ENCODE measurements around the gene ITGB1.

The ITGB1 gene

DNA sequence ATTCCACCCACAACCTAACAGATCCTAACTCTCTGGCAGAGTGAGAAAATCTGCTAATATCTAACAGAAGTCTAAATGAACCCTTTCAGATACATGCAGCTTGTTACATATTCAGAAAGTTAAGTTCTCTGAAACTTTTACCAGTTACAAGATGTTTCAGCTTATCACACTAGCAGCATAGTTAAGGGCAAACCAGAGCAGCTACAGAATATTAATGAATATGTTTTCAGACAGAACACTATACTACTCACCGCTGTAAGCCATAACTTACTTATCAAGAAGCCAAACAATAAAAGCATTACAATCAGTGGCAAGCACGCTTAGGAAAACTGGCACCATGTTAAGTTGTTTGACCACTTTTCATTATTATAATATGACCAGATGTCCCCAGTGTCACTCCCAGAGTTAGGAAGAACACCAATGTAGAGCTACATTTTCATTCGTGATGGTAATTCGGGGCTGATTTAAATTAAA lies 2.7 kb downstream of the ITGB1 start:
- DNase-seq (ENCODE audit: low spot score), result no peak

DNA sequence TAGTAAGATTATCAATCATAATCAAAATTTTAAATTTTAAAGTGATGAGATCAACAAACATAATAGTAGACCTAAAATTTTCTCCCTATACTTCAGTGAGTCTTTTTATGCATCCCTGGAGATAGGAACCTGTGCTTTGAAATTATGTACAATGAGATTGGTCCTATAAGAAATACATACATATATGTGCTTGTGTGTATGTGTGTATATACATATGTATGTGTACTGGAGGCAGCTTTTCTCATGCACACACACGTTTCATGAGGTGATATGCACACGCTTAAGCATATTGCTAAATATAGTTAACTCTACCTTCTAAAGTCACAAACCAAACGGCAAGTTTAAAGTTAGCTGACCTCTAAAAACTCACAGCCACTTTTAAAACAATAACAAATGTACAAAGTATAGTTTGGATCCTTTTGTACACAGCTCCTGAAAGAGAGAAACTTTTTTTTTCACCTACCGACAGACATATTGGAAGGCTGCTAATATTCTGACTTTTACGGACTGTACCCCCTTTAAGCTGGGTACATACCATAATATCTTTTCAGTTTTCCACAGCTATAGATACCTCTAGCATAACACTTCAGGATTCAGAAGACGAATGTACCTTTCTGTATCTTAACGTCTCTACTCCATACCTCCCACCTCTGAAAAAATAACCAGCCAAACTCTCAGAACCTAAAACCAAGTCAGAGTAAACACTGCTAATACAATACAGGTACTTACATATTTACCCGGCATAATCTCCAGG lies 3.3 kb downstream of the ITGB1 start:
- no peak for DNase-seq (ENCODE audit: low spot score)

DNA sequence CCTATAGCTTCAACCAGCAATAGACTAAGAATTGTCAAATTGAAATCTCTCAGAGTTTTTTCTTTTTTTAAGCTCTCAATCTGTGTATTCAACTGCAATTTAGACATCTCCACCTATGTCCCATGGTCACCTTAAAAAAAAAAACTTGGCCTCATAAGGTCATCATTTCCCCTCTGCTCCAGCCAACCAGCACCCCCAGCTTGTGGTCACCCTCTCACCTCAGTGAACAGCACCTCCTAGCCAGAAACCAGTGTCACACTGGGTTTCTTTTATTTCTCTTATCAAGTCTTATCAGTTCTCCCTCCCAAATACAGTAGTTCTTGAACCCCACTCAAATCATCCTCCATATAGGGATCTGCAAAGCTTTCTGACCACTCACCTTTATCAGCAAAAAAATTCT lies 4.0 kb downstream of the ITGB1 start:
- no peak for DNase-seq (ENCODE audit: low spot score)

DNA sequence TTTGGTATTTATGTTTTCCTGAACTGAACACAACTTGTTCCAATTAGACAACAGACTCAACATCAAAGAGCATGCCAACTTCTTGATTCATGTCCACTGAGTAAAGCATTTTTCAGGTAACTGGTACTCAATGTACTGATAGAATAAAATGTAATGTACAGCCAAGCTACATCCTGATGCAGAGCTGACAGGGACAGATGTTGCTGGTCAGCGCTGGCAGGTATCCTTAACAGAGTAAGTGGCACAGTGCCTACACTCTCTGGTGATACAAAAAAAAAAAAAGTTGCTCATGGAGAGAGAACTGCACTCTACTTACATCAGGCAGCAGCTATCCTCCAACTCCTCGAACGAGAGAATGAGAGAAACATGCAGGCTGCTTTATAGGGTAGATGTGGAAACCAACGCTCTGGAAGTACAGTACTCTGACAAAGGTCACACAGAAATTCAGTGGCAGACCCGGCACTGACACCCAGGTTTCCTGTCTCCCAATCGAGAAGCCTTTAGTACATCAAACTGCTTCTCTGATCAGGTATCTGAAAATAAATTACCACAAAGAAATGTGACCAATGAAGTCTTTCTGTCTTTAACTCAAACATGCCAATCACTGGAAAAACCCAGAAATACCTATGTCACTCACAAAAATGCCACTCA lies 4.6 kb downstream of the ITGB1 start:
- DNase-seq (ENCODE audit: low spot score), result no peak

DNA sequence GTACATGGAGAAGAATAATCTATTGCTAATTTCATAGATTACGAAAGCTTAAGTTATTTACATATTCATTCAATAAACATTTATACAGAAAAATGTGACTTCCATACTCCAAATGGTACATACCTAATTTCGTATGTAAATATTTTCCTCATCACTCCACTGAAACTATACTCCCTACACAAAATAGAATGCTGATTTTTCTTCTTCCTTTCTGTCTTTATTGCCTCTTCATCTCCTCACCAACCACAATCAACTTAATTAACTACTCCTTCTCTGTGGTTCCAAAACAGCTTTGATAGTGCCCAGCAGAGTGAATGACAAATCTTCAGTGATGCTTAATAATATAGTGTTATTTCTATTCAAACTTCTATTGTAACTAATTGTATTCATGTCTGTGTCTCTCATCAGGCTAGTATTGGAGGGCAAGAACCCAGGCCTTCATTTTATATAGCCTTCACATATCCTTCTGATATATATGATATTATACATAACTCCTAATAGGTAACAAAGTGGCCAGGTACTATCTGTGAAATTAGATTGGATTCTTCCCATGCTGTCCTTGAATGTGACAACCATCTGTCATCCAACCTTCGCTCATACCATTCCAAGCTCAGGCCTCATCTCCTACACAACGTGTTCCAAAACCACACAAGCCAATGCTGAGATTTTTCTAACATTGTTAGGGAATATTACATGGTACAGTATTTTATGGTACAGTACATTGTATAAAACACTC lies 5.3 kb downstream of the ITGB1 start:
- DNase-seq (ENCODE audit: low spot score), result no peak

DNA sequence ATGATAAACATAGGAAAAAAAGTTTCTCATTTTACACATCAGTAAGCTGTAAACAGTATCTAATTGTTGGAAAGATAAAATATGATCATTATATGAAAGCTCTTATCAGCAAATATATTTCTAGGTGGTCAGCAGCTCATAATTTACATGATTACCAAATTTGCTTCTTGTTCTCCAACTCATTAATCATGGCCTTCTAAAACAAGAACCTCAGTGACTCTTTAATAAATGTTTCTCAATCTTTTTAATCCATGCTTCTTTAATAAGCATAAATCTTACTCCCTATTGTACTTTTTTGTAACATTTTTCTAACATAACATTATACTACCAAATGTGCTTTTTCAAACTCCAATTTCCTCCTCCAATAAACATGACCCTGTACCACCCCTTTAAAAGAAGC lies 5.9 kb downstream of the ITGB1 start:
- DNase-seq (ENCODE audit: low spot score), result no peak

DNA sequence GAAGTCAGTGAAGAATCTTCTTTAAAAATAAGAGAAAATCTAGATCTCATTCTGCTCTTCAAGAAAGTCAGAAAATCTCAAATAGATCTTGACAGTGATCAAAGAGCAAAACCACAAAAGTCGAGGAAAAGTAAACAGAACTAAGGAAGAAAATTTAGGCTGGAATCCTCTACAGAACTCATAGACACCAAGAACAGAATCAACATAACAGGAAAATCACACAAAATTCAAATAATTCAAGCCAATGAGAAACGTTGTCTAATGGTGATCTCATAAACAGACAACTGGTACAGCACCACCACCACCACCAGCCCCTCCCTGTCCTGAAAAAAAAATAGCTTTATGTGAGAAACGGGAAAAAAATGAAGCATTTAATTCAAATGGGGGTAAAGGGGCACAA lies 6.9 kb downstream of the ITGB1 start:
- no peak for DNase-seq (ENCODE audit: low spot score)

DNA sequence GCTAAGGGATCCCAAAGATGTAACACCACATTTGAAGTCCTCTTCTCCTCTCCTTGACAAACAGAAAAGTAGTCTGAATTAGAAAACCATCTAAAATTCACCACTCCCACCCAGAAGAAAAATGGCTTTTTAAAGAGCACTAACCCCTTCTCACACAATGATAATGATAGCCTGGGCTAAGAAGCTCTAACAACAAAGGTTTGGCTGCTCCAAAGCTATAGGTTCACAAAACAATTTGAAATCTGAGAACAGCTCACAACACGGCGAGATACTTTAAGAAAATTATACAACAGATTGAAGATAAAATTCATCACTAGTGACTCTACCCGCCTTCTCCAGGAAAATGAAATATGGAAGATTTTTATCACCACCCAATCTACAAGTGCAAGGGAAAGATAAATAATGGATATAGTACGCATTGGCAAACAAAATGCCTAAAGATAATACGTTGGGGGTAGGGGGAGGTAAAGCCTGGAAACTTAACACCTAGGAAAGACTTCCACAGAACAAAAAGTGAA lies 7.4 kb downstream of the ITGB1 start:
- DNase-seq (ENCODE audit: low spot score), result no peak

DNA sequence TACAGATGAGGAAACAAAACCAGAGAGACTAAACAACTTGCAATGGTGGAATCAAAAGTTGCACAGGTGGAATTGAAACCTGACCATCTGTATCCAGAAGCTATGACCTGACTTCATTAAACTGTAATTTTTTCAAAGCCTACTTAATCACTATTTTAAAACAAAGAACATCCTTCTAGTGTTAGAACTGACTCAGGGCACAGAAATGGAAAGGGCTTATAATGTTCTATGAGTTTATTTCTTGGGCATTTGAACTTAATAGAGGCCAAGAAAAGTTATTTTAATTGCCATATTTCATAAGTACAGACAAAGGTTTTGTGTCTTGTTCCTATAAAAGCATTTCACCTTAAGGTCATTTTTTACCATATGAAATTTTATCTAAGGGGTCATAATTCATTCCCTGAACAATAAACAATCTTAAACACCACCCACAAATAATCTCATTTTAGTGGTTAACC lies 8.8 kb downstream of the ITGB1 start:
- no peak for DNase-seq (ENCODE audit: low spot score)

DNA sequence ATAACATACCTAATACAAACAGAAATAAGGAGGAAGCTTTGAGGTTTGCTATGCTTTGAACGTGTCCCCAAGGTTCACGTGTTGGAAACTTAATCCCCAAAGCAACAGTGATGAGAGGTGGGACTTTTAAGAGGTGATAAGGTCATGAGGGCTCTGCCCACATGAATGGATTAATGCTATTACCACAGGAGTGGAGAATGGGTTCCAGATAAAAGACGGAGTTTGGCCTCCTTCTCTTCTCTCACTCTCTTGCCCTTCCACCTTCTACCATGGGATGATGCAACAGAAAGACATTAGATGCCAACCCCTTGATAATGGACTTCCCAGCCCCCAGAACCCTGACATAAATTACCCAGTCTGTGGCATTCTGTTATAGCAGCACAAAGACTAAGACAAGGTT lies 9.6 kb downstream of the ITGB1 start:
- no peak for DNase-seq (ENCODE audit: low spot score)

DNA sequence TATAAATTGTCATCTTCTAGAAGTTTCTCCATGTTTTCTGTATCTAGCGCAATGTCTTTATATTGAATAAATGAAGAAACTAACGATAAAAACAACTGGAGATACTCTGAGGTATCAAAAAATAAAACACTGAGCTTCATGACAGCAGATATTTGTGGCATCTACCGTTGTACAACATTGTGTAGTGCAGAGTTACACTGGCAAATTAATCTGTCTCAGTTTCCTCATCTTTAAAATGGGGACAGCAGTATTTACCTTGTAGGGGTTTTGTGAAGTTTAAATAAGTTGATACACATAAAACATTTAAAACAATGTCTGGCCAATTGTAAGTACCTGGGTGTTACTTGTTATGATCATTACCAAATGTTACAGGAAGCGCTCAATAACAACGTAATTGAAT lies 10.4 kb downstream of the ITGB1 start:
- DNase-seq (ENCODE audit: low spot score), result no peak

DNA sequence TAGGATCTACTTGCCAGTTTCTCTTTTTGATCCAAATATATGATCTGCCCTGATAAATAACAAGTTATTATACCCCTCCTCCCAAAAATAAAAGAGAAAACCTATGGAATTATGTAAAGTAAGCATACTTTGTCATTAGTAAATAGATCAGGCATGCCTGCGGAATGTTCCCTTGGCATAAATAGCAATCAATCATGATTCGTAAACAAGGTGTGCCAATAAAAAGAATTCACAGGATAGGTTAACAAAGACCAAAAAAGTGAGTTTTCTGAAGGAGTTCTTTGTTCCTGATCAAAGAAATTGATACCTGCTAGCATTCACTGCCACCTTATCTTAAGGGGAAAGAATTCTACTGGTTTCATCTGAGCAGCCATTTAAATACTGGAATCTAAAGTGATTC lies 11.9 kb downstream of the ITGB1 start:
- no peak for DNase-seq (ENCODE audit: low spot score)

DNA sequence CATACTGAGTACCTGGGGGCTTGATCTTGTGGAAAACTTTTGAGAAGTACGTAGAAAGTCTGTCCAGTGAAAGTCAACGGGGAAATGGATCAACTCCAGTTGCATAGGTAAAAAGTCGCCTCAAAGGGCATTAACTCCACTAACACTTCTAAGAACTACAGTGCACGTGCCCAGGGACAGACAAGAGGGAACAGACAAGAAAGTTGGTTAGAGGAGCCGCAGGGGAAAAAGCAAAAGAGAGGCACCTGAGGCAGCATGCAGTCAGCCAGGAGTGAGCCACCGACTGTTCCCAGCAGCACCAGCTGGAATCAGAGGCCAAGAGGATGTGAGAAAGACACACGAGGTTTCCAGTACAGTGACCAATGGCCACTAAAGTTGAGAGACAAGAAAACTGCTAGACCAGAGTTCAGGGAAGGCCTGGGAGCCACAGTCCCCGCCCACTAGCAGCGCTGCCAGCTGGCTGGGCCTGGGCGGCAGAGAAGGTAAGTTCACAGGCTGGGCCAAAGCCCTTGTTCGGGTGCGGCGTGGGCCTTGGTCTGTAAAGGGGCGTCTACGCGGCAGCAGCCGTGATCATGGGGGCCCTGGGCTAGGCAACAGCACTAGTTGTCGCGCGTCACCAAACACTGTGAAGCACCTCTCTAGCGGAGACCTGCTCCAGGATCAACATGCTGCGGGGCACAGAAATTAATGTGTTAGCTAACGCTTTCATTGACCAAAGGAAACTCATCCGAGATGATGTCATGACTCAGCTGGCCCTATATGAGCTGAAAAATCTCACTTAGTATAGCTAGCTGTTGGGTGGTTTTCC lies 14.0 kb downstream of the ITGB1 start:
- DNase-seq (ENCODE audit: low spot score), result no peak

DNA sequence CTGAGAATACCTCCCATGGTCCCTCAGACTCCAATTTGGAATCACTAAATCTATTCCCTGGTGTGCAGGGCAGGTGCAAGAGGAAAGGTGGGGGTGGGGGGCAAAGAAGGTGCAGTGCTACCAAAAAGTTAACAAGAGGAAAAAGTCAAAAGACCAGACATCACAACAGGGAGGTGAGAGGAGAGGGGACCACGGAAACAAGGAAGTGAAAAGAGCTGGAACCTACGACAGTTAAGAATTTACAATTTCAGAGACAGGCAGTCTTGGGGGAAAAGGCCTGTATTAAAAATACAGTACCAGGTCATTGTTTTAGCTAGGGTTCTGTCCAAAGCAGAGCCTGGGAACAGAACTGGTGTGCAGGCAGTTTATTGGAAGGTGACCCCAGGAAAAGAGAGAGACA lies 14.6 kb downstream of the ITGB1 start:
- no peak for DNase-seq (ENCODE audit: low spot score)

DNA sequence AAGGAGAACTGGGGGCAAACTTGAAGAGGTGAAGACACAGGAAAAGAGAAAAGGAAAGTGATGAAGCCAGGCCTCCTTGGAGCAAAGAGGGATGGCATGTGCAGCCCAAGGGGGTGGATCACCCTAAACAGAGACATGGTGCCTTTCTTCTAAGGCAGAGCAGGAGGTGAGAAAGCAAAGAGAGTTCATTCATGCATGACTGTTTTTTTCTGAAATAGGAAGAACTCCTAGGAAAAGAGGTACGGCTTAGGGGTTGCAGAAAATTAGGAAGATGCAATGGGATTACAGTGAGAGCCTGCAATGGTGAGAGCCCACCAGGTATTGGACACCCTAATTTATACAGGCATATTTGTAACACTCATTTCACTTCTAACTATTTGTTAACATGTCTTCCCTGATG lies 15.9 kb downstream of the ITGB1 start:
- DNase-seq (ENCODE audit: low spot score), result no peak

DNA sequence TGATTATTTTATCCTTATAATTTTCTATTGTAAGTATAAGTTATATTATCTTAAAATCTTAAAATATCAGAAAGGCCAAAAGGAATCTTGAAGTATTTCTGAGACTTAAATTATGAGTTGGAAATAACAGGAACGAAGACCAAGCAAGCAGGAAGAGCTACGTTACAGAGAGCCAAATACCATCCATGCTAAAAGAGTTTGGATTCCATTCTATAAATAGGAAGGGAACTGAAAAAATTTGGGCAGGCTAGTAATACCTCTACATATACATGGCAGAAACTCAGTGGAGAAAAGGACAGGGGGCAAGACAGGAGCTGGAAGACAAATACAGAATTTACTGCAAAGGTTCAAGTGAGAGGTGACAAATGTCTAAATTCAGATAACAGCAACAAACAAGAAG lies 16.7 kb downstream of the ITGB1 start:
- DNase-seq (ENCODE audit: low spot score), result no peak

DNA sequence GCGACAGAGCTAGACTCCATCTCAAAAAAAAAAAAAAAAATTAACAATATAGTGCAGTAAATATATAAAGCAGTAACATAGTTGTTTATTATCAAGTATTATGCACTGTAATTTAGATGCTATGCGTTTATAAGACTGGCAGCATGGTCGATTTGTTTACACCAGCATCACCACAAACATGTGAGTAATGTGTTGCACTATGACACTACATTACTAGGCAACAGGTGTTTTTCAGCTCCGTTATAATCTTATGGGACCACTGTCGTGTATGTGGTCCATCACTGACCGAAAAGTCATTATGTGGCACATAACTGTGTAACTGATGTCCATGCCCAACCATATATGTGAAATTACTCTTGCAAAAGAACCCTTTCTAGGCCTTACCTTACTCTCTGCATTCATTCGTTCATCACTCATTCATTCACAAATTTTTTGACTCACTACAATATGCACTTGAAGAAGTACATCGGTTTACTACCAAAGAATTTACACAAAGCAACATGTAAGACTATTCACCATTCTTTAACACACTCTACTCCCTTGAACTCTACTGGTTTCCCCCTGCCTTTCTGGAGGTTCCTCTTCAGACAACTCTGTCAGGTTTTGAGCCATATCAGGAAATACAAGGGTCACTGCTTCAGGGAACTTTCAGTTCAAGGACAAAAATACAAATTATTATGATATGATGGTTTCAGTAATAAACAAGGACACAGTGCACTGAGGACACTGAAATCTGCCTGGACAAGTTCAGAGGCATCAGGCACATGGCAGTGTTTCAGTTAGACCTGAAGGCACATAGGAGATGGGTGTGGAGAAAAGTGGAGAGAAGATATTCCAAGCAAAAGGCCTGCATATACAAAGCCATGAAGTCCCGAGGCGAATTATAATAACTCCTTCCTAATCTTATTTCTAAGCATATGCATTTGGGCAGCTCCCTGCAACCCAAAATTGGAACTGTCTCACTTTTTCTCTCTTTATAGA lies 17.4 kb downstream of the ITGB1 start:
- DNase-seq (ENCODE audit: low spot score), result no peak

DNA sequence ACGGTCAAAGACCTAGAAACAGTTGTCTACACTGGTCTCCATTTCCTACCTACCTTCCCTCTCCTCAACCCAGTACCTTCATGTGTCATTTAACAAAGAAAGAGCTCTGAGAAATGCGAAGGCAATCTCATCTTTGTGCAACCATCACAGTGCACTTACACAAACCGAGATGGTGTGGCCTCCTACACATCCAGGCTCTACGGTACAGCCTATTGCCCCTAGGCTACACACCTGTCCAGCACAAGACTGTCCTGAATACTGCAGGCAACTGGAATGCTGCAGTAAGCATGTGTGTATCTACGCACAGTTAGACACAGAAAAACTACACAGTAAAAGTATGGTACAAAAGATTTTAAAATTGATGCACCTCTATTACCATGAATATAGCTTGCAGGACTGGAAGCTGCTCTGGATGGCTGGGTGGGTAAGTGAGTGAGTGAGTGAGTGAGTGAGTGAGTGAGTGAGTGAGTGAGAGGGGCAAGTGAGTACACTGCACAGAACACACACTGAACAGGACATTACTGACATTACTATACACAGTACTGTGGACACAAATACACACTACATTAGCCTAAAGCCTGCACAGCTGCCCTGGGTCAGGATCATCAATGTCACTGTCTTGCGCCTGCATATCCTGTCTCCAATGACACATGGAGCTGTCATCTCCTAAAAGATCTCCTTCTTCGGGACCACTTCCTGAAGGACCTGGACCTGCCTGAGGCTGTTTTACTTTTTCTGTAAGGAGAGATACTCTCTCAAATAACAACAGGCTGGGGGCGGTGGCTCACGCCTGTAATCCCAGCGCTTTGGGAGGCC lies 18.5 kb downstream of the ITGB1 start:
- no peak for DNase-seq (ENCODE audit: low spot score)

DNA sequence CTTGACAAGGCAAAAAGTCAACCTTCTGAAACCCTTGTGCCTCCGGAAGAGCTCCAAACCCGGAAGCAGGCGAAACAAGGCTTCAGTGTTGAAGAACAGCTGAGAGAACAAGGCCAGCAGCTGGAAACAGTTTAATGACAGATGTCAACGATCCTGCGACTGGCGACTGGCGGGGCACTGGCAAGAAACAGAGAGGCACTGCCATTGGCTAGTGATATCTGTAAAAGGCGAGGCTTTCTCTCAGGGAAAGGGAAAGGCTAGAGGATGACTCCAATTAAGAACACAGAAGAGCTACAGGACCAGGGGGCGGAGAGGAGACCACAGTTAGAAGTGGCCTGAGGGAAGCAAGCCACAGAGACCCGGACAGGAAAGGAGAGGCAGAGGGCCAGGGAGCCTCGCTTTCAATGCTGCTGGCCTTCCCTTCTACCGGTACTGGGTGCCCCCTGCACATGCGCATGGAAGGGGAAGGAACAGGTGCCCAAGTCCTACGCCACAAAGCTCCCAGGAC lies 19.4 kb downstream of the ITGB1 start:
- DNase-seq (ENCODE audit: low spot score), result peak; percentile 73

Data from putamen (tissue), 1 donor.